ENCODE data around the gene ILDR1. TPM values are rescaled to one million over a fixed set of nuclear protein-coding genes. Genes with fewer than 3 reads are reported as not detected.
"Not testable (repeated sequence)": the region's sequence is repeated elsewhere in the genome, so short reads cannot be mapped to it uniquely, and the experiment has no call there.

Gene ILDR1
- polyA plus RNA-seq (2012; ENCODE audit: missing spikeins) = 3.3 TPM

GRCh38 chr3:122021811-122022401 is at the start of gene ILDR1:
ILDR1 (minus strand) TSS chr3:122022247; CDS start chr3:122022077, 170 bp downstream.
- FAIRE-seq (peak; percentile 92), DNase-seq (ENCODE audit: insufficient read length) (peak; percentile 67)
- no peak for TF ChIP-seq POLR2AphosphoS5 (IDR thresholded peaks at IDR 0.05; ENCODE audit: low read depth, low read length)
- TF ChIP-seq POLR2A (IDR thresholded peaks at IDR 0.05; ENCODE audit: low read depth, low read length) = peak; percentile 37; the same call in 1 of the 2 replicates

DNA sequence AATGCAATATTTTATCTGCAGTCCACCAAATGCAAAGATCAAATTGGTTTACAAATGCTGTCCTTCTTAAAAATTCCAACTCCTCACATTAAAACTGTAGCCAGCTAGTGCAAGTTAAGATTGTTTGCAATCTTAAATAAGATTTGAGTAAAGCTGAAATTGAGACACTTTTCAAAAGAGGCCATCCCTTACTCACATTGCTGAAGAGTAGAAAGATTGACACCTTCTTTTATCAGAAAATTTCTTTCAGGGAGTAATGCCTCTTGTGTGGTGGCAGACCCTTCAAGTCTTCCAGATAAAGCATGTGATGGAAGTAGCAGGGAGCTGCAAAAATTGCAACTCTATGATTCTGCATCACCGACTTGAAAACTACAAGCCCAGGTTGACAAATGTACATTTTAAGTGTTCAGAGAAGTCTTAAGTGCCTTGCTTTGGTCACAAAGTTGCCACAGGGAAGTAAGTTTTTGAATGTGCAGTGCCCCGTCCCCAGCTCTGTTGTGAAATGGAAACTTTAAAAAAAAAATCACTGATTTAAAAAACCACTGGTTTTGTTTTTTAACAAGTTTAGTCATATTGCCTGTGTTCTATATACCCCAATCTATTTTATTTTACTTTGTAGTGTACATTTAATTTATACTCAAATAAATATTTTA is 45.7 kb upstream of the ILDR1 start:
- DNase-seq (ENCODE audit: insufficient read length) = no peak
- peak; percentile 85 for FAIRE-seq
- TF ChIP-seq TAF1 (IDR thresholded peaks at IDR 0.05; ENCODE audit: borderline replicate concordance, low read depth, low read length) (no peak), POLR2A (IDR thresholded peaks at IDR 0.05; ENCODE audit: low read depth, low read length) (no peak), POLR2AphosphoS5 (IDR thresholded peaks at IDR 0.05; ENCODE audit: low read depth, low read length) (no peak)

- FAIRE-seq (no peak), DNase-seq (ENCODE audit: insufficient read length) (no peak)
- no peak for TF ChIP-seq POLR2AphosphoS5 (IDR thresholded peaks at IDR 0.05; ENCODE audit: low read depth, low read length)
Observed at GRCh38 chr3:122067214-122067550, 45.1 kb upstream of the ILDR1 start.

DNA sequence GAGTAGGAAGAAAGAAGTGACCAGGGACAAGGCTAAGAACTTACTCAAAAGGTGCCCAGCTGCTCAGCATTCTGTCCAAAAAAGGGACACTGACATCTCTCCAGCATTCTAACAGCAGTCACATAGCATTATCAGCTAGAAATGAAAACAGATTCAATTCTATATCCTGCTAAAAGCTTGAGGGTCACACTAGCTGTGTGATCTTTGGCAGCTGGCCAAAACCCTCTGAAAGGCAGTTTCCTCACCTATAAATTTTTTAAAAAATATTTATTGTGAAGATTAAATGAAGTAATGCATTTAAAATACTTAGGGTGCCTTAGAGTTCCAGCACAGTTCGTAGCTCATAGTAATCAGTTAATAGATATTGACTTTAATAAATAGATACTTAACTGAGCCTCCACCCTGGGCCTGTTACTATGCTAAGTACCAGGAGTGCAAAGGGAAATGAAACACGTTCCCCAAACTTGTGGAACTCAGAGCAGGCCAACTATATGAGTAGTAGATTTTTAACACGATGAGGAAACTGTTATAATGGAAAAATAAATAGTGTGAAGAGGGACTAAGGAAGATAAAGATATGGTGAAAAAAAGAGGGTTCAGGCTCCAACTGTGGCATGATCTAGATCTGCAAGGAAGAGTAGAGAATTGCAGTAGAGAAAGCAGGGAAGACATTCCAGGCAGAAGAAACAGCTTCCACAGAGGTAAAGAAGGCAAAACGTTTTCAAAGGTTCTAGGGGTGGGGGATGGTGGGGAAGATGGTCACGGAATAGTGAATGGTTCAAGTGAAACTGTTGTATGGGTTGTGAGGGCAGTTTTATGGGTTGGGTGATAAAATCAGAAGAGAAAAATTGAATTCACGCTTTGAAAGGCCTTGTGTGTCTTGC is 44.5 kb upstream of the ILDR1 start:
- TF ChIP-seq POLR2AphosphoS5 (IDR thresholded peaks at IDR 0.05; ENCODE audit: low read depth, low read length) = no peak
- no peak for TF ChIP-seq TAF1 (IDR thresholded peaks at IDR 0.05; ENCODE audit: borderline replicate concordance, low read depth, low read length)
- TF ChIP-seq POLR2A (IDR thresholded peaks at IDR 0.05; ENCODE audit: low read depth, low read length) = no peak
- FAIRE-seq (peak; percentile 88), DNase-seq (ENCODE audit: insufficient read length) (no peak)

GRCh38 chr3:122064326-122064725 is 42.3 kb upstream of the ILDR1 start:
- FAIRE-seq (peak; percentile 42), DNase-seq (ENCODE audit: insufficient read length) (no peak)
- TF ChIP-seq POLR2AphosphoS5 (IDR thresholded peaks at IDR 0.05; ENCODE audit: low read depth, low read length) (no peak), POLR2A (IDR thresholded peaks at IDR 0.05; ENCODE audit: low read depth, low read length) (no peak), TAF1 (IDR thresholded peaks at IDR 0.05; ENCODE audit: borderline replicate concordance, low read depth, low read length) (no peak)

GRCh38 chr3:122063908-122064307 is 41.9 kb upstream of the ILDR1 start:
- DNase-seq (ENCODE audit: insufficient read length) (no peak), FAIRE-seq (peak; percentile 50)
- TF ChIP-seq TAF1 (IDR thresholded peaks at IDR 0.05; ENCODE audit: borderline replicate concordance, low read depth, low read length) (no peak), POLR2AphosphoS5 (IDR thresholded peaks at IDR 0.05; ENCODE audit: low read depth, low read length) (no peak), POLR2A (IDR thresholded peaks at IDR 0.05; ENCODE audit: low read depth, low read length) (no peak)

- FAIRE-seq (no peak), DNase-seq (ENCODE audit: insufficient read length) (no peak)
Observed at GRCh38 chr3:122060040-122060698, 38.1 kb upstream of the ILDR1 start.

GRCh38 chr3:122058294-122058693 is 36.2 kb upstream of the ILDR1 start:
- FAIRE-seq (peak; percentile 61), DNase-seq (ENCODE audit: insufficient read length) (no peak)
- TF ChIP-seq POLR2AphosphoS5 (IDR thresholded peaks at IDR 0.05; ENCODE audit: low read depth, low read length) (no peak), POLR2A (IDR thresholded peaks at IDR 0.05; ENCODE audit: low read depth, low read length) (no peak), TAF1 (IDR thresholded peaks at IDR 0.05; ENCODE audit: borderline replicate concordance, low read depth, low read length) (no peak)

More at GRCh38 chr3:122060040-122060698, 38.1 kb upstream of the ILDR1 start:
- TF ChIP-seq TAF1 (IDR thresholded peaks at IDR 0.05; ENCODE audit: borderline replicate concordance, low read depth, low read length) (no peak), POLR2A (IDR thresholded peaks at IDR 0.05; ENCODE audit: low read depth, low read length) (no peak), POLR2AphosphoS5 (IDR thresholded peaks at IDR 0.05; ENCODE audit: low read depth, low read length) (no peak)

- FAIRE-seq (no peak), DNase-seq (ENCODE audit: insufficient read length) (no peak)
- TF ChIP-seq POLR2A (IDR thresholded peaks at IDR 0.05; ENCODE audit: low read depth, low read length) (no peak), TAF1 (IDR thresholded peaks at IDR 0.05; ENCODE audit: borderline replicate concordance, low read depth, low read length) (no peak), POLR2AphosphoS5 (IDR thresholded peaks at IDR 0.05; ENCODE audit: low read depth, low read length) (no peak)
Observed at GRCh38 chr3:122057671-122058070, 35.6 kb upstream of the ILDR1 start.

- FAIRE-seq (peak; percentile 96), DNase-seq (ENCODE audit: insufficient read length) (peak; percentile 28)
- TF ChIP-seq POLR2A (IDR thresholded peaks at IDR 0.05; ENCODE audit: low read depth, low read length) (peak; percentile 64), TAF1 (IDR thresholded peaks at IDR 0.05; ENCODE audit: borderline replicate concordance, low read depth, low read length) (no peak), POLR2AphosphoS5 (IDR thresholded peaks at IDR 0.05; ENCODE audit: low read depth, low read length) (peak; percentile 65; the same call in 1 of the 2 replicates)
Observed at GRCh38 chr3:122055215-122055614, 33.2 kb upstream of the ILDR1 start, which contains the start of gene CD86. CD86 (plus strand) TSS chr3:122055362; CDS start chr3:122055490, 128 bp downstream.

GRCh38 chr3:122052968-122053367 is 30.9 kb upstream of the ILDR1 start:
- TF ChIP-seq POLR2AphosphoS5 (IDR thresholded peaks at IDR 0.05; ENCODE audit: low read depth, low read length) (no peak), POLR2A (IDR thresholded peaks at IDR 0.05; ENCODE audit: low read depth, low read length) (no peak), TAF1 (IDR thresholded peaks at IDR 0.05; ENCODE audit: borderline replicate concordance, low read depth, low read length) (no peak)
- FAIRE-seq (peak; percentile 77), DNase-seq (ENCODE audit: insufficient read length) (no peak)

DNA sequence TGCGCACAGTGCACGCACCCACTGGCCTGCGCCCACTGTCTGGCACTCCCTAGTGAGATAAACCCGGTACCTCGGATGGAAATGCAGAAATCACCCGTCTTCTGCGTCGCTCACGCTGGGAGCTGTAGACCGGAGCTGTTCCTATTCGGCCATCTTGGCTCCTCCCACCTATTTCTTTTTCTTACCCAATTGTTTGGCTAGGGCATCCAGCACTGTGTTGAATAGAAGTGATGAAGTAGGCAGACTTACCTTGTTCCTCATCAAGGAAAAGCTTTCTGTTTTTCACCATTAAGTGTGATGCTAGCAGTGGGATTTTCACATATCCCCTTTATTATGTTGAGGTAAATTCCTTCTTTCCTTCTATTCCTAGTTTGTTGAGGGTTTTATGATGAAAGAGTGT is 25.7 kb upstream of the ILDR1 start:
- not testable (repeated sequence) for DNase-seq (ENCODE audit: insufficient read length); FAIRE-seq

- not testable (repeated sequence) for FAIRE-seq; DNase-seq (ENCODE audit: insufficient read length)
Observed at GRCh38 chr3:122047296-122047695, 25.2 kb upstream of the ILDR1 start.
